HG03520 (cell line): Measurements from ENCODE around the gene RAD23B.
A peak's percentile ranks its signal among the peaks of the same experiment; 100 is the strongest.
"Not testable (repeated sequence)": the region's sequence is repeated elsewhere in the genome, so short reads cannot be mapped to it uniquely, and the experiment has no call there.

ENCODE experiments used
- ATAC-seq: cut with Tn5 transposase; IDR thresholded peaks from one replicate; pipeline ENCODE4 v1.9.1; 2021; ENCODE audit warnings: mild to moderate bottlenecking, moderate library complexity; ENCODE audit not compliant: unreplicated experiment

The RAD23B gene

DNA sequence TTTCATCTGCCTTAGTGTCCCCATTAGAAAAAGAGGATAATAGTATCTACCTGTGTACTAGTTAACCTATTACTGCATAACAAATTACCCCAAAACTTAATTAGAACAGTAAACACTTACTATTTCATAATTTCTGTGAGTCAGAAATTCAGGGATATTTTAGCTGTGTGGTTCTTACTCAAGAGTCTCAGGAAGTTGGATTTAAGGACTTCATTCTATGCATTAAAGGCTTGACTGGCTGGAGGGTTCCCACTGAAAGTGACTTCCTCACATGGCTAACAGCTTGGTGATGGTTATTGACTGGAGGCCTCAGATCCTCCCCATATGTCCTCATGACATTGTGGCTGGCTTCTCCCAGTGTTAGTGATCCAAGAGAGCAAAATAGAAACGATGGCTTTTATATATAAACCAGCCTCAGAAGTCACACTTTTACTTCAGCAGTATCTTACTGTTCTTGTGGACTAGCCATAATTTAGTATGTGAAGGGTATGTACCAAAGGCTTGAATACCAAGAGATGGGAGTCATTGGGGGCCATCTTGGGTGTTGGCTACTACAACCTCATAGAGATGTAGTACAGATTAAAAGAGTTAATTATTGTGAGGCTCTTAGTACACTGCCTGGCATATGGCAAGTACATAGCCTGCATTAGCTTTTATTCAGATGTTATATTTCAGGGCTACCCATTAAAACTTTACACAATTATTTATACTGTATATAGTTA lies 9.9 kb downstream of the RAD23B start:
- no peak for ATAC-seq

GRCh38 chr9:107293543-107294085 lies 10.5 kb downstream of the RAD23B start:
- ATAC-seq = no peak

DNA sequence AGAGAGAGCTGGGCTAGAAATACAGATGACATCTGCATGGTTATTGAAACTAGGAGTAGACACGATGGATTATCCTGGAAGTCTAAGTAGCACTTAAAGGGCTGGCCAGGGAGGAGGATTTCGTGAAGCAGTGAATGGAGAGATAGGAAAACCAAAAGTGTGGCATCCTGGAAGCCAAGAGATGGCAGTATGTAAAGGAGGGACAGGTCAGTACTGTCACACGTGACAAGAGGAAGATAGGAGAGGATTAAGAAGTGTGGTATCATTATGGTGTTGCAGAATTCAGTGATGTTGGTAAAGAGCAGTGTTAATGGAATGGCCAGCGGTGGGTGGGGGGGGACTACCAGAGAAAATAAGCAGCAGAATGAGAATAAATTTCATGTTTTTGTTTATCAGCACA lies 11.7 kb downstream of the RAD23B start:
- ATAC-seq = no peak

DNA sequence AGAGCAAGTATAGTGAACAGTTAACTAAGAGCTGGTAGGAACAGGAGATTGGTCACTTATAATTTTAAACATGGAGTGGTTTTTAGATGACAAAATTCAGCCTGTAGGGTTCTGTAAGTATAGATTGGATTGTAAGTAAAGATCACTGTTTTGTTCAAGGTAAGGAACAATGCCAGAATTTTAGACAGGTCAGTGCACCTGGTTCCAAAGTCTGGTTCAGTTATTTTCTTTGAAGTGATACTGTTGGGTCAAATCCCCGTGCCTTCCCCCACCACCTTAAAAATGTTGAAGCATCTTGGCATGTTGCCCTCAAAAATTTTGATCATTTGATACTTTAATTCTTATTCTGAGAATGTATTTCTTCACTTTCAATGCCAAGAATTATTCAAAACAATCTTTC lies 12.9 kb downstream of the RAD23B start:
- ATAC-seq = no peak

- not testable (repeated sequence) for ATAC-seq
Measured at GRCh38 chr9:107296592-107296991, 13.5 kb downstream of the RAD23B start.

- no peak for ATAC-seq
Measured at GRCh38 chr9:107299437-107299836, 16.4 kb downstream of the RAD23B start.

DNA sequence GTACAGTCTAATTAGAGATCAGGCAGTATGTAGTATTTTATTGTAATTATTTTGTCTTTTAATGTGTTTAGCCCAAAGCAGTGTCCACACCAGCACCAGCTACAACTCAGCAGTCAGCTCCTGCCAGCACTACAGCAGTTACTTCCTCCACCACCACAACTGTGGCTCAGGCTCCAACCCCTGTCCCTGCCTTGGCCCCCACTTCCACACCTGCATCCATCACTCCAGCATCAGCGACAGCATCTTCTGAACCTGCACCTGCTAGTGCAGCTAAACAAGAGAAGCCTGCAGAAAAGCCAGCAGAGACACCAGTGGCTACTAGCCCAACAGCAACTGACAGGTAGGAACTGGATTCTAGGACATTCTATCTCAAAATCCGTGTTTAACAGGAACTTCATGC lies 23.2 kb downstream of the RAD23B start:
- ATAC-seq = no peak

GRCh38 chr9:107307331-107307730 lies 24.3 kb downstream of the RAD23B start:
- ATAC-seq = no peak

- ATAC-seq = no peak
Measured at GRCh38 chr9:107308461-107308860, 25.4 kb downstream of the RAD23B start.

DNA sequence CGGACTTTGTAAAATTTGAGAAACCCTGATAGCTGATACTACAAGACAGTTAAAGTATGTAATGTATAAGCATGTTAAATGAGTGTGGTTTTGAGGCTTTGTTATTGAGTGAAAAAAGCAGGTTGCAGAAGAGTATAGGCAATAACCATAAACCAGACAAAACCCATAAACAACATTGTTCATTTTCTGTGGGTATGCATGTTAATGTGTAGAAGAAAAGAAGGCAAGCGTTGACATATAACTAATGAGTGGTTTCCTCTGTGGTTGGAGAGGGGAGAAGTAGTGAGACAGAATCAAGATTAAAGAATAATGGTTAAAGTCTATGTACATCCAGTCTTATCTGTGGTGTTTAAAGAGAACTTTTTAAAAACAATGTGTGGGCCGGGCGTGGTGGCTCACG lies 26.2 kb downstream of the RAD23B start:
- ATAC-seq = peak; percentile 42

DNA sequence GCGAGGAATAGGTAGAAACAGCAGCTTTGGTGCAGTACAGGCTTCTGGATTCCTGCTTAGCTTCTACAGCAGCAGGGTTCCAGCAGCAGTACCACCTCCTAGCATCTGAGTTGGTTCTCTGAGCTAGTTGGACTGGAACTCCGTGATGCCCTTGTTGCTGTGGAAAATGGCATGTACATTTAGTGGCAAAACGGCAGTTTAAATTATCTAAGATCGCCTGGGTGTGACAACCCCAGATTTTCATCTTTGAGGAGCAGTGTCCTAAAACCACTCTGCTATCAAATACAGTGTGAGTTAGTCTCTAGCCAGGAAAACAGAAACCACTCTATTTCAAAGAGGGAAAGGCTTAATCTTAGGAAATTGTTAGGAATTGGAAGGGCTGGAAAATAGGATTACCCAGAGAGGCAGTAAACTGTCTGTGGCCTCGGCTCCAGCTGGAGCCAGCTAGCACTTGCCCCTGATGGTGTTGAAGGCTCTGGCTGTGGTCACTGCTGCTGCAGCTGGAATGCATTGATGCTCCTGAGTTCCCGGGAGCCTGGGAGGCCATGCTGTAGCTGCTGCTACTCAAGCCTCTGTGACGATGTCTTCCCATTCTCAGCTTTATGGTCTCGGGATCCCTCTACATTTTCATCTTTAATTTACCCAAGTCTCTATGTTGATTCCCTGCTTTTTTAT lies 29.4 kb downstream of the RAD23B start:
- no peak for ATAC-seq

DNA sequence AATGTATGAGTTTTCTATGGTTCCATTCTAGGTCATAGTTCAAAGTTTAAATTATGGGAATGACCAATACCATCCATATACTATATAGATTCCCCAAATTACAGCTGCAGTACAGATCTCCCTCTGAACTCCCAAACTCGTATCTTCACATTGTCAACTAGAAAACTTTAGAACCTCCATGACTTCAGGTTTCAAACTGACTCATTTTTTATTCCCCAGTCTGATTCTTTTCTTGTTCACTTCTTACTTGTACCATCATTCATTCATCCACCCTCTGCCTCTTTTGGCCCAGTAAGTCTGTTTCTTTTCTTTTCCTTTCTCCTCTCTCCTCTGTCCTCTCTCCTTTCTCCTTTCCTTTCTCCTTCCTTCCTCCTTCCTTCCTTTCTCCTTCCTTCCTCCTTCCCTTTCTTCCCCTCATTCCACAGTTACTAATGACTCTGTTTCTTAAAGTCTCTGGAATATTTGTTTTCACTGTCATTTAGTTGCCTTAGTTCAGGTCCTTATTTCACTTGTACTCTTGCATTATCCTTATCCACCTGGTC lies 30.5 kb downstream of the RAD23B start:
- ATAC-seq = no peak

- ATAC-seq = no peak
Measured at GRCh38 chr9:107314763-107315162, 31.7 kb downstream of the RAD23B start.

DNA sequence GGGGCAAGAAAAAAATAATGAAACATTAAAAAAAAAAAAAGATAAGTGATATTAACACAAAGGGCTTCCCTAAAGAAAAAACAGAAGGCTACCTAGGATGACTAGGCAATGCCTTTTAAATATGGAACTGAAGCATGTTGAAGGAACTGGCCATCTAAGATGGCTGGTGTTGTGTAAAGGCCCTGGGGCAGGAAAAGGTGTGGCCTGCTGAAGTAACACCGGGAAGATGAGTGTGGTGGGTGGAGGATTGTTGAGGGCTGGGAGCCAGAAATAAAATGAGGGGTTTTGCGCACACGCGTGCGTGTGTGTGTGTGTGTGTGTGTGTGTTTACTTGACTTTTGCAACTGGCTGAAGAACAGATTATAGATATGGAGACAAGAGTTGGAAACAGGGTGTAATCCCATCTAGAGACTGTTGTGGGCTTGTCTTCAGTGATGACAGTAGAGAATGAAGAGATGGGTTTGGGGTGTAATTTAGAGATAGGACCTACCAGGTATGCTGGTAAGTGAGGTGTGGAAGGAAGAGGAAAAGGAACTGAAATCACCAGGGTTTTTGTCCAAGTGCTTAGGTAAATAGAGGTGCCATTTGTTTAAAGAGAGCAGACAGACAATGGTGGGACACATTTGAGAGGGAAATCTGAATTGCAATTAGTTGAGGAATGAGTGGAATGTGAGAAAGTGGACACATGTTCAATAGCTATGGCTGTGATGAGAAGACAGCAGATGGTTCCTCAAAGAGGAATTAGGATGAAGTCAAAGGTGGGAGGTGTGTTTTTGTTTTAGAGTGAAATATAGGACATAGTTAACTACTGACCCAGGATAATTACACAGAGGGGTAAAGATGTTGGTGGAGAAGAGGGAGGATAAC lies 33.9 kb downstream of the RAD23B start:
- ATAC-seq = no peak

DNA sequence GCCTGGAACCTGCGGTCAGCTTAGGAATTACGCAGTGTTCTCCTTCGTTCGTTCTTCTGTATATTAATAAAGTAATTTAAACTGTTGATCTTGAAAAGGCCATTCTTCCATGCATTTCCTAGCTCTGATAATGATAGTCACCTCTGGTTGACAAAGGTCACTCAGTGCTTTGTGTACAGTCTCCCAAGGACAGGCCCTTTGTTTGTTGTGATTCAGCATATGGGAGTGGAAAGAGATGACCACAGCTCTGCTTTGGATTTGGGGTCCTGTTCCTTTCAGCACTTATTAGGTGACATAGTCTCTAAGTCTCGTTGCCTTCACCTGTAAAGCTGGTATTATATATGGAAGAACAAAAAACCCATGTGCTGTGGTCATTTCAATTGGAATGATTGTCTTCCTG lies 39.6 kb downstream of the RAD23B start:
- ATAC-seq = no peak

DNA sequence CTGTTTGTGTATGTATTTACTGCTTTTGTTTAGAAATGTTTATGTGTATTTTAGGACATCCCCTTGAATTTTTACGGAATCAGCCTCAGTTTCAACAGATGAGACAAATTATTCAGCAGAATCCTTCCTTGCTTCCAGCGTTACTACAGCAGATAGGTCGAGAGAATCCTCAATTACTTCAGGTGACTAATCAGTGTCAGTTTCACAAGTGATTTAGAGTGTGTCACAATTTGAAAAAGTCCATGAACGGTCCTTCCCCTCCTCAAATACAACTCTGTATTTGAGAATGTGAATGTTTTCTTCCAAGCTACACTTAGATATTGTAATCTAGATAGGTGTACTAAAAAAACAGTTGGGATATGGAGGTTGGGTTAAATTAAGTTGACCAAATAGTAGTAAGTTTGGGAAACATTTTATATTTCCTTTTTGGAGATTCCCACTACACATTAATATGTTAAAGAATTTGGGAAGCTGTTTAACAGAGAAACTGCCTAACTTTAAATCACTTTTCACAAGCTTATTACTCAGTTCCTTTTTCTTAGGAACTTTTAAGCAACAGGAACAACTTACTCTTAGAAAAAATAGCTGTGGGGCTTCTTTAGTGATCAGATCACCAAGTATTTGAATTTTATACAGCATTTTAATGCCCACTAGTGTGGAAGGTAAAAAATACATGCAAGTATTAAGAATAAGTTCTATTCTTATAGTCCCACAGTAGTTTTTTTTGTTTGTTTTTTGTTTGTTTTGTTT lies 40.9 kb downstream of the RAD23B start:
- ATAC-seq = no peak

DNA sequence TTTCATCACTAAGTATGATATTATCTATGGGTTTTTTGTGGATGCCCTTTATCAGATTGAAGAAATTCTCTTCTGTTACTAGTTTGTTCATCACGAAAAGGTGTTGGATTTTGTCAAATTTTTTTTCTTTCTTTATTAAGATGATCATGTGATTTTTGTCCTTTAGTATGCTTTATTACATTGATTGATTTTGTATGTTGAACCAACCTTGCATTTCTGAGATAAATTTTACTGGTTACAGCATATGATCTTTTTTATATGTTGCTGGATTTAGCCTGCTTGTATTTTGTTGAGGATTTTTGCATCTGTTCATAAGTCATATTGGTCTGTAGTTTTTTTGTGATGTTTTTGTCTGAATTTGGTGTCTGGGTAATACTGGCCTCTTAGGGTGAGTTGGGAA lies 42.8 kb downstream of the RAD23B start:
- no peak for ATAC-seq

DNA sequence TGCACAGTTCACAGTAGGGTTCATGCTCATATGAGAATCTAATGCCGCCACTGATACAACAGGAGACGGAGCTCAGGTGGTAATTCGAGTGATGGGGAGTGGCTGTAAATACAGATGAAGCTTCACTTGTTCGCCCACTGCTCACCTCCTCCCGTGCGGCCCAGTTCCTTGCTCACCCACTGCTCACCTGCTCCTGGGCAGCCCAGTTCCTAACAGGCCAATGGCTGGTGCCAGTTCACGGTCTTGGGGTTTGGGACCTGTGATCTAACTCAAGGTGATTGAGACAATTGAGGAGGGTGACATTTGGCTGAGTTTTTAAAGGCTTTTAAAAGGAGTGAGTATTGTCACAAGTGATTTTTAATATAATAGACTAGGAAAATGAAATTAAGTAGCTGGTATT lies 45.4 kb downstream of the RAD23B start:
- ATAC-seq = no peak

DNA sequence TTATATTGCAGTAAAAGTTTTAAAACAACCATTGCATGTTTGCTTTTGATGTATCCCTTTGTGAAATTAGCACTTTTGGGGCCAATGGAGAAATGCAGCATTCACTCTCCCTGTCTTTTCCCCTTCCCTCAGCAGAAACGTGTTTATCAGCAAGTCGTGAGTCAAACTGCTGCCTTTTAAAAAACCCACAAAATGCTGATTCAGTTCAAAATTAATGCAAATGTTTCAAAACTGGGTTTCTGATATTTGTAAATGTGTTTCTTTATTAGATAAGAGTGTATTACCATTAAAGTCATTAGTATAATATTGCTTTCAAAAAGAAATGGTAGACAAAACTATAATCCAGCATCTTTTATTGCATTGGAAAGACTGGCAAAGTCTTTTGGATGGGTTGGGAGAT lies 47.3 kb downstream of the RAD23B start:
- ATAC-seq = no peak

DNA sequence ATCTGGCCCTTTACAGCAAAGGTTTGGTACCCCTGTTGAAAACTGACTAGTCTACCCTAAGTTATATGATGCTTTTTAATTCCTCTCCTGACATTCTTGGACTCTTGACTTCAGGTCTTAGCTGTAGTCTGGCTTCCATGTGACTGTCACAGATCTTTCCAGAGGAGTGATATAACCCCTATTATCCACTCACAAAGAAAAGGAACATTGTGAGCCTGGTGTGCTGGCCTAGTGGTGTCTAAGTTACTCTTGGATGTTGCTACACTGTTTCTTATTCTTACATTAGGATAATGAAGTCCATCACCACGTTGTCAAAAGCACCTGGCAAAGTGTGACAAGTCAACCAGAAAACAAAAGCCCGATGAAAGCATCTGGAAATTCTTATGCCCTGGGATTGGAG lies 49.8 kb downstream of the RAD23B start:
- ATAC-seq = no peak

- no peak for ATAC-seq
Measured at GRCh38 chr9:107333363-107333762, 50.3 kb downstream of the RAD23B start.
